Measurements from ENCODE around the gene MDH1. TPM values are rescaled to one million over a fixed set of nuclear protein-coding genes. Genes with fewer than 3 reads are reported as not detected.
A peak's percentile ranks its signal among the peaks of the same experiment; 100 is the strongest.

Gene MDH1
- polyA plus RNA-seq, 2 of the 4 experiments (the other 2 are of a cell fraction): 220 to 425 TPM

- 87% methylated on average over 1 of the region's 1 CpG for WGBS (ENCODE audit: missing lambda C conversion rate)
- ChIA-PET CTCF (interaction anchor here (0.7 kb wide), 1 partner anchor 1381 kb away, joined by 3 read pairs; no protein-coding TSS in a partner anchor), POLR2A (no interaction called here)
- ATAC-seq (no peak), DNase-seq (ENCODE audit: low read depth in 1 of 2, low spot score in 1 of 2) (peak; percentile 8 to 14), FAIRE-seq (no peak)
- Histone ChIP-seq H3K27ac (no peak overlapping the region), H3K4me3 (no peak overlapping the region), H3K4me2 (no peak overlapping the region), H3K4me1 (no peaks in the 10 kb centered on the region), H3K9me3 (no peaks in the 10 kb centered on the region)
- TF ChIP-seq SMC3 (IDR thresholded peaks at IDR 0.05) (peak; percentile 50), CTCF (IDR thresholded peaks at IDR 0.05) (peak; percentile 82), RCOR1 (IDR thresholded peaks at IDR 0.05; ENCODE audit: low read depth, low read length) (no peak), RAD21 (conservative IDR thresholded peaks at IDR 0.05 in 1 of 2, IDR thresholded peaks at IDR 0.05 in 1 of 2) (peak; percentile 60 to 69), FOSB (CRISPR knock-in tag; IDR thresholded peaks at IDR 0.05) (no peak), TP53 (CRISPR knock-in tag; IDR thresholded peaks at IDR 0.05) (no peak)
Observed at GRCh38 chr2:63544017-63544627, 44.6 kb upstream of the MDH1 start.

DNA sequence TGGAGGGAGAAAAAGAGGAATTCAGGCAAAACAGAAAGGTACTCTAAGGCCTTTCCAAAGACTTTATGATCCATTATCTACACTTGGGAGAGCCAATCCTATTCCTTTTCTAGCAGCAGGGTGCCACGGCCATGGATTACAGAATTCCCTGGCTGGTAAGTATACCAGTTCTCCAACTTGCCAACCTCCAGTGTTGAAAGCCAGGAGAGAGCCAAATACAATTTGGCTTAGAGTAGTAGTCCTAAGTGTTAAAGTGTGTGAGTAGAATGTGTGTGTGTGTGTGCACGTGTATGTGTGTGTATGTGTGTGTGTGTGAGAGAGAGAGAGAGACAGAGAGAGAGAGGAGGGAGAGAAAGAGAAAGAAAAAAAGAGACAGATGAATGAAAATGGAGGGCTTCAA, 43.7 kb upstream of the MDH1 start:
- WGBS (ENCODE audit: missing lambda C conversion rate): 83% methylated on average over 2 of the region's 2 CpGs
- ATAC-seq: no peak
- H3K4me1 ChIP-seq: no peaks in the 10 kb centered on the region
- POLR2A ChIA-PET: no interaction called here
- no peak for TF ChIP-seq MAZ (IDR thresholded peaks at IDR 0.05; ENCODE audit: borderline replicate concordance, low read depth, low read length)
- no peak for TF ChIP-seq HOXB5 (CRISPR knock-in tag; IDR thresholded peaks at IDR 0.05)
- TF ChIP-seq NFE2L2 (conservative IDR thresholded peaks at IDR 0.05; ENCODE audit: low read length): no peak
- no peak for TF ChIP-seq ESRRA (IDR thresholded peaks at IDR 0.05; ENCODE audit: borderline replicate concordance, low read length)
- no peak for TF ChIP-seq POLR2AphosphoS2 (conservative IDR thresholded peaks at IDR 0.05; ENCODE audit: low read length)
- no peak for TF ChIP-seq ATOH8 (CRISPR knock-in tag; IDR thresholded peaks at IDR 0.05; ENCODE audit: low read depth)
- no peak for FAIRE-seq
- H3K4me3 ChIP-seq: no peak overlapping the region
- no peaks in the 10 kb centered on the region for H3K9me3 ChIP-seq
- no peak overlapping the region for H3K4me2 ChIP-seq
- no peak for DNase-seq (ENCODE audit: low read depth in 1 of 2, low spot score in 1 of 2)
- no peak overlapping the region for H3K27ac ChIP-seq
- CTCF ChIA-PET: no interaction called here

- FAIRE-seq (no peak), ATAC-seq (no peak), DNase-seq (ENCODE audit: low read depth in 1 of 2, low spot score in 1 of 2) (no peak)
- no peak overlapping the region for H3K27ac ChIP-seq
- POLR2A ChIA-PET: no interaction called here
- H3K4me1 ChIP-seq: no peaks in the 10 kb centered on the region
- WGBS (ENCODE audit: missing lambda C conversion rate): 84% methylated on average over 4 of the region's 4 CpGs
- peaks cover 5% of the 10 kb centered on the region; the same call in 1 of the 3 replicates for H3K9me3 ChIP-seq
- no peak overlapping the region for H3K4me2 ChIP-seq
- CTCF ChIA-PET: no interaction called here
- H3K4me3 ChIP-seq: no peak overlapping the region
- TF ChIP-seq, protein P1, sequence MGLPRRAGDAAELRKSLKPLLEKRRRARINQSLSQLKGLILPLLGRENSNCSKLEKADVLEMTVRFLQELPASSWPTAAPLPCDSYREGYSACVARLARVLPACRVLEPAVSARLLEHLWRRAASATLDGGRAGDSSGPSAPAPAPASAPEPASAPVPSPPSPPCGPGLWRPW (IDR thresholded peaks at IDR 0.05): no peak
- no peak for TF ChIP-seq NPAS2 (CRISPR knock-in tag; IDR thresholded peaks at IDR 0.05; ENCODE audit: borderline replicate concordance)
- no peak for TF ChIP-seq RNF2 (IDR thresholded peaks at IDR 0.05; ENCODE audit: borderline replicate concordance, low read depth)
- TF ChIP-seq CTCF (IDR thresholded peaks at IDR 0.05): no peak
- TF ChIP-seq FOSL2 (IDR thresholded peaks at IDR 0.05): no peak
- TF ChIP-seq FOSL2 (CRISPR knock-in tag; IDR thresholded peaks at IDR 0.05): no peak
- TF ChIP-seq, protein P2, sequence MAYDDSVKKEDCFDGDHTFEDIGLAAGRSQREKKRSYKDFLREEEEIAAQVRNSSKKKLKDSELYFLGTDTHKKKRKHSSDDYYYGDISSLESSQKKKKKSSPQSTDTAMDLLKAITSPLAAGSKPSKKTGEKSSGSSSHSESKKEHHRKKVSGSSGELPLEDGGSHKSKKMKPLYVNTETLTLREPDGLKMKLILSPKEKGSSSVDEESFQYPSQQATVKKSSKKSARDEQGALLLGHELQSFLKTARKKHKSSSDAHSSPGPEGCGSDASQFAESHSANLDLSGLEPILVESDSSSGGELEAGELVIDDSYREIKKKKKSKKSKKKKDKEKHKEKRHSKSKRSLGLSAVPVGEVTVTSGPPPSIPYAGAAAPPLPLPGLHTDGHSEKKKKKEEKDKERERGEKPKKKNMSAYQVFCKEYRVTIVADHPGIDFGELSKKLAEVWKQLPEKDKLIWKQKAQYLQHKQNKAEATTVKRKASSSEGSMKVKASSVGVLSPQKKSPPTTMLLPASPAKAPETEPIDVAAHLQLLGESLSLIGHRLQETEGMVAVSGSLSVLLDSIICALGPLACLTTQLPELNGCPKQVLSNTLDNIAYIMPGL (CRISPR knock-in tag; IDR thresholded peaks at IDR 0.05; ENCODE audit: borderline replicate concordance): no peak
- no peak for TF ChIP-seq JUN (IDR thresholded peaks at IDR 0.05)
- TF ChIP-seq CHD4 (IDR thresholded peaks at IDR 0.05; ENCODE audit: borderline replicate concordance): no peak
- TF ChIP-seq SMC3 (IDR thresholded peaks at IDR 0.05): no peak
- no peak for TF ChIP-seq REST (IDR thresholded peaks at IDR 0.05)
Observed at GRCh38 chr2:63553049-63553448, 35.7 kb upstream of the MDH1 start.

All from A549 (cell line).